ENCODE measurements around the gene TBCE. TPM values are rescaled to one million over a fixed set of nuclear protein-coding genes. Genes with fewer than 3 reads are reported as not detected.

Gene TBCE
- total and polyA plus RNA-seq, 2 experiments from 2014 or later: 21.5 to 43.9 TPM

GRCh38 chr1:235450433-235450832 lies 83.2 kb downstream of the TBCE start:
- Histone ChIP-seq H3K36me3 (replicated peaks; ENCODE audit: insufficient read depth, low read depth) (peaks cover 5% of the 10 kb centered on the region), H2AFZ (no peak overlapping the region), H3K27ac (no peak overlapping the region), H3K9me3 (ENCODE audit: low read depth) (no peaks in the 10 kb centered on the region), H3K4me3 (no peak overlapping the region), H3K9me2 (replicated peaks; ENCODE audit: insufficient read depth) (no peaks in the 10 kb centered on the region), H4K20me1 (ENCODE audit: insufficient read depth, poor library complexity, severe bottlenecking) (no peaks in the 10 kb centered on the region), H3K79me2 (no peaks in the 10 kb centered on the region), H3K4me2 (no peak overlapping the region), H3K27me3 (no peaks in the 10 kb centered on the region), H3K4me1 (ENCODE audit: insufficient read depth) (no peaks in the 10 kb centered on the region)
- 92% methylated on average over 5 of the region's 5 CpGs for WGBS (ENCODE audit: low lambda C conversion rate, missing lambda C conversion rate)
- TF ChIP-seq CTCF (IDR thresholded peaks at IDR 0.05; ENCODE audit: poor library complexity): no peak
- TF ChIP-seq EZH2phosphoT487 (IDR thresholded peaks at IDR 0.05; ENCODE audit: low read depth, severe bottlenecking, unreplicated experiment): no peak
- no peak for TF ChIP-seq EZH2 (IDR thresholded peaks at IDR 0.05; ENCODE audit: borderline replicate concordance)
- no peak for DNase-seq (ENCODE audit: low spot score)

DNA sequence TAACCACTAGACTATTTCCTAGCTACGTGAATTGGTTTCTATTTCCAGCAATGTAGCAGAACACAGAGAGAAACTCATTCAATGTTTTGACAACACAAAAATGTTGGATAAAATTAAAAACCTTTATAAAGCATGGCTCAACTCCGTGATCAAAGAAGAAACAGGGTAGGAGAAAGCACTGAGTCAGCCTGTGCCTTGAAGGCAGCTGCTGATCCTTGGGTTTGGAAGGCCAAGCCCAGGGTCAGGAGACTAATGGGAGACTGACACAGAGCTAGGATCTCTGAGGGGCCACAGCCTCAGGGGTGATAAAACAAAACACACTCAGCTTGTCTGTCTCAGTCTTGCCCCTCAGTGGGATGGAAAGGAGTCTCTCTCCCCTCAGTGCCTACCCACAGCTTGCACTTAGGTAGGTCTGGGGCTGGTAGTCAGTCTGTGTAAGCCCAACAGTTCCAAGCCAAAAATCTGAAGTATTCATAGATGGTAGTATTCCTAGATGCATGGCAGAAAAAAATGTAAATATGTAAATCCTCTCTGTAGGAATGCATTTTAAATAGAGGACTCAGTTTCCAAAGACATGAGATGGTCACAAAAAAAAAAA lies 83.8 kb downstream of the TBCE start:
- Histone ChIP-seq H4K20me1 (ENCODE audit: insufficient read depth, poor library complexity, severe bottlenecking) (no peaks in the 10 kb centered on the region), H3K4me3 (no peak overlapping the region), H3K79me2 (no peaks in the 10 kb centered on the region), H3K36me3 (replicated peaks; ENCODE audit: insufficient read depth, low read depth) (no peaks in the 10 kb centered on the region), H3K27ac (no peak overlapping the region), H3K4me1 (ENCODE audit: insufficient read depth) (no peaks in the 10 kb centered on the region), H3K9me3 (ENCODE audit: low read depth) (no peaks in the 10 kb centered on the region), H3K9me2 (replicated peaks; ENCODE audit: insufficient read depth) (no peaks in the 10 kb centered on the region), H2AFZ (no peak overlapping the region), H3K27me3 (no peaks in the 10 kb centered on the region), H3K4me2 (no peak overlapping the region)
- no peak for DNase-seq (ENCODE audit: low spot score)
- WGBS (ENCODE audit: low lambda C conversion rate, missing lambda C conversion rate): 75% methylated on average over 2 of the region's 2 CpGs
- TF ChIP-seq EZH2 (IDR thresholded peaks at IDR 0.05; ENCODE audit: borderline replicate concordance) (no peak), EZH2phosphoT487 (IDR thresholded peaks at IDR 0.05; ENCODE audit: low read depth, severe bottlenecking, unreplicated experiment) (no peak), CTCF (IDR thresholded peaks at IDR 0.05; ENCODE audit: poor library complexity) (no peak)

DNA sequence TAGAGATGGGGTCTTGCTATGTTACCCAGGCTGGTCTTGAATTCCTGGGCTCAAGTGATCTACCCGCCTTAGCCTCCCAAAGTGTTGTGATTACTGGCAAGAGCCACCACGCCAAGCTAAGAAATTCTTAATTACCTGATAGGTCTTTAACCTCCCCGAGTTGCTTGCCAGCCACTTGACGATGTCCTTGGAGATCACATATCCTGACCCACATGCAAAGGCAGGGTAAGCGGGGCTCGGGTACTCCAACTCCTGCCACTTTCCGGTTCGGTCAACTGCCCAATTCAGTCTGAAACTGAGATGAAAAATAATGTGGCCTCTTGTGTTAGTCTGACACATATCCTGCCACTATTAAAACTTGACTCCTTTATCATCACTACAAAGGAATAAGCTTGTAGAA lies 86.8 kb downstream of the TBCE start:
- H3K9me3 ChIP-seq (ENCODE audit: low read depth): no peaks in the 10 kb centered on the region
- H3K4me3 ChIP-seq: no peak overlapping the region
- H3K36me3 ChIP-seq (replicated peaks; ENCODE audit: insufficient read depth, low read depth): no peaks in the 10 kb centered on the region
- H3K4me1 ChIP-seq (ENCODE audit: insufficient read depth): no peaks in the 10 kb centered on the region
- no peaks in the 10 kb centered on the region for H3K79me2 ChIP-seq
- H3K9me2 ChIP-seq (replicated peaks; ENCODE audit: insufficient read depth): no peaks in the 10 kb centered on the region
- H3K27ac ChIP-seq: no peak overlapping the region
- no peaks in the 10 kb centered on the region for H4K20me1 ChIP-seq (ENCODE audit: insufficient read depth, poor library complexity, severe bottlenecking)
- H3K4me2 ChIP-seq: no peak overlapping the region
- no peaks in the 10 kb centered on the region for H3K27me3 ChIP-seq
- no peak overlapping the region for H2AFZ ChIP-seq
- TF ChIP-seq EZH2phosphoT487 (IDR thresholded peaks at IDR 0.05; ENCODE audit: low read depth, severe bottlenecking, unreplicated experiment) (no peak), CTCF (IDR thresholded peaks at IDR 0.05; ENCODE audit: poor library complexity) (no peak), EZH2 (IDR thresholded peaks at IDR 0.05; ENCODE audit: borderline replicate concordance) (no peak)
- DNase-seq (ENCODE audit: low spot score): no peak
- 97% methylated on average over 8 of the region's 8 CpGs for WGBS (ENCODE audit: low lambda C conversion rate, missing lambda C conversion rate)

All from hepatocyte (in vitro differentiated cells).